ENCODE results near the gene VCP.

- TF ChIP-seq CTCF (IDR thresholded peaks at IDR 0.05 in 2 of 3, conservative IDR thresholded peaks at IDR 0.05 in 1 of 3; ENCODE audit: borderline replicate concordance in 1 of 3, insufficient read depth in 1 of 3, low read depth in 2 of 3, low read length in 2 of 3) = no peak
- TF ChIP-seq EZH2phosphoT487 (IDR thresholded peaks at IDR 0.05; ENCODE audit: borderline replicate concordance) = no peak
- TF ChIP-seq POLR2AphosphoS5 (IDR thresholded peaks at IDR 0.05; ENCODE audit: low read depth, low read length) = no peak
- TF ChIP-seq, protein P1, sequence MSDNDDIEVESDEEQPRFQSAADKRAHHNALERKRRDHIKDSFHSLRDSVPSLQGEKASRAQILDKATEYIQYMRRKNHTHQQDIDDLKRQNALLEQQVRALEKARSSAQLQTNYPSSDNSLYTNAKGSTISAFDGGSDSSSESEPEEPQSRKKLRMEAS (IDR thresholded peaks at IDR 0.05) = no peak
- no peak for TF ChIP-seq SP1 (IDR thresholded peaks at IDR 0.05; ENCODE audit: low read depth)
- TF ChIP-seq ZNF274 (IDR thresholded peaks at IDR 0.05; ENCODE audit: low read depth, low read length) = no peak
Observed at GRCh38 chr9:35112257-35113020, 40.0 kb upstream of the VCP start.
